Measurements from ENCODE around the gene SLC35F4. TPM values are rescaled to one million over a fixed set of nuclear protein-coding genes. Genes with fewer than 3 reads are reported as not detected.

SLC35F4 gene
- total RNA-seq, 4 donors from 2014 or later = not detected

DNA sequence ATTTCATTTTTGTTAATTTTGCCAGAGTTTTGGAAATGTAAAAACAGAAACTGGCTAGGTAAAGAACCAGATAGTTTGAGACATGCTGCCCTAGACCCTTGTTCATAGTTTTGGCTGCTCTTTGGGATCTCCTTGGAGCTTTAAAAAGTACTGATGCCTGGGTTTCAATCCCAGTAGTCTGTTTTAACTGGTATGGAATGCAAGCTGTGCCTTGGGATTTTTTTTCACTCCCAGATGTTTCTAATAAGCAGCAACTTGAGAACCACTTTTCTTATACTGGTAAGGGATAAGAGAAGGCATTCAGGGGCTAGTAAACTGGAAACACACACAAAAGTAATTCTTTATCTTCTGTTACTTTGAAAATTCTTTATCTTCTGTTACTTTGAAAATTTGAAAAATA lies 18.8 kb downstream of the SLC35F4 start:
- TF ChIP-seq, protein P1, sequence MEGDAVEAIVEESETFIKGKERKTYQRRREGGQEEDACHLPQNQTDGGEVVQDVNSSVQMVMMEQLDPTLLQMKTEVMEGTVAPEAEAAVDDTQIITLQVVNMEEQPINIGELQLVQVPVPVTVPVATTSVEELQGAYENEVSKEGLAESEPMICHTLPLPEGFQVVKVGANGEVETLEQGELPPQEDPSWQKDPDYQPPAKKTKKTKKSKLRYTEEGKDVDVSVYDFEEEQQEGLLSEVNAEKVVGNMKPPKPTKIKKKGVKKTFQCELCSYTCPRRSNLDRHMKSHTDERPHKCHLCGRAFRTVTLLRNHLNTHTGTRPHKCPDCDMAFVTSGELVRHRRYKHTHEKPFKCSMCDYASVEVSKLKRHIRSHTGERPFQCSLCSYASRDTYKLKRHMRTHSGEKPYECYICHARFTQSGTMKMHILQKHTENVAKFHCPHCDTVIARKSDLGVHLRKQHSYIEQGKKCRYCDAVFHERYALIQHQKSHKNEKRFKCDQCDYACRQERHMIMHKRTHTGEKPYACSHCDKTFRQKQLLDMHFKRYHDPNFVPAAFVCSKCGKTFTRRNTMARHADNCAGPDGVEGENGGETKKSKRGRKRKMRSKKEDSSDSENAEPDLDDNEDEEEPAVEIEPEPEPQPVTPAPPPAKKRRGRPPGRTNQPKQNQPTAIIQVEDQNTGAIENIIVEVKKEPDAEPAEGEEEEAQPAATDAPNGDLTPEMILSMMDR (IDR thresholded peaks at IDR 0.05 in 4 of 5, conservative IDR thresholded peaks at IDR 0.05 in 1 of 5) = no peak
- no peak for TF ChIP-seq POLR2A (IDR thresholded peaks at IDR 0.05)
- Histone ChIP-seq H3K27me3 (no peaks in the 10 kb centered on the region), H3K9me3 (no peaks in the 10 kb centered on the region), H3K27ac (no peak overlapping the region), H3K4me1 (no peaks in the 10 kb centered on the region), H3K36me3 (no peaks in the 10 kb centered on the region), H3K4me3 (no peak overlapping the region)
- ATAC-seq (no peak), DNase-seq (no peak)
- intact Hi-C loops (cut with DNase I; ENCODE audit: low total_unique reads) = no loop called here
- in situ Hi-C loops (cut with MboI; ENCODE audit: low sequenced_read_pairs in 4 of 4) = no loop called here

DNA sequence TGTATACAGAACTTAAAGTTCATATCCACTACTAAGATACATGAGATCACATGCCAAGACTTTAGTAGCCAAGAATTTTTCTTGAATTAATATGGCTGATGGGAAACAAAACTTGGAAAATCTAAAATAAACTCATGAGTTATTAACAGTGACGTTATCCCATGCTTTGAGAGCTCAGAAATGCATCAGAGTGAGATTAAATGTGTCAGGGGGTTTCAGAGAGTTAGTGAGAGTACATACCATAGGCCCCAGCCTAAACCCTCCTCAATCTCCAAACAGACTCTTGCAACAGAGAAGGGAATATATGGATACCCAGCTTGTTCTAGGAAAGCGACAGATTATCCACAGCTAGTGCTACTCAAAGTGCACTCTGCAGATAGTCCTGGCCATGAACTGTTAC lies 19.3 kb downstream of the SLC35F4 start:
- Histone ChIP-seq H3K36me3 (no peaks in the 10 kb centered on the region), H3K4me1 (no peaks in the 10 kb centered on the region), H3K27me3 (no peaks in the 10 kb centered on the region), H3K9me3 (no peaks in the 10 kb centered on the region), H3K27ac (no peak overlapping the region), H3K4me3 (no peak overlapping the region)
- TF ChIP-seq, protein P1 (IDR thresholded peaks at IDR 0.05 in 4 of 5, conservative IDR thresholded peaks at IDR 0.05 in 1 of 5) = no peak
- TF ChIP-seq POLR2A (IDR thresholded peaks at IDR 0.05) = no peak
- in situ Hi-C loops (cut with MboI; ENCODE audit: low sequenced_read_pairs in 4 of 4) (no loop called here), intact Hi-C loops (cut with DNase I; ENCODE audit: low total_unique reads) (no loop called here)
- DNase-seq = no peak
- ATAC-seq = no peak

DNA sequence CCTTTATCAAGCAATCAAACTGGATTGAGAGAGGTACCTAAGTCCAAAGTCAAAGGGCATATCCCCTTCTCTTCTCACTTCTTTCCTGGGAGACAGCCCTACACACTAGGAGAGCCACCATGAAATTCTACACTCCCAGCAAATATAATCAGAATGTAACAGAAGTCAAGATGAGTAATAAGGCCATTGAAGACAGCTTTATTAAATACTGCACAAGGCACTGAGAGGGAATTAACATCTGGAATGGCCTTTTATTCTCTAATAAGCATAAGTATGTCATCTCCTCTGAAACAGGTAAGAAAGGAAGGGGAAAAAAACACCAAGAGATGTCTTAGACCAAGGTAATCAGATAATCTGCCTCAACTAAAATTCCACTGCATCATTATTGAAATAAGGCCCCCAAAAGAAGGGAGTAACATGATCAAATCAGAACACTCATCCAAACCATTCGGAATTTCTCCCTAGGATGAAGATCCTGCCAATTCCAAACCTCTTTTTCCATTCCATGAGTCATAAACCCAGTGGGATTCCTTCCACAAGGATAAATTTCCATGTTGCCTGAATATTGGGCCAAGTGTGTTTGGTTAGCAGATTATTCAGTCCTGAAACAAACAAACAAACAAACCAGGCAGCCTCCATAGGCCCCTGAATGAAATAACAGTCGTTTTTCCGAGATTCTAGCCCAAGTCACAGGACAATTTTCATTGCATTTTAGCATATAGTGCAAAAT lies 19.9 kb downstream of the SLC35F4 start:
- intact Hi-C loops (cut with DNase I; ENCODE audit: low total_unique reads) (no loop called here), in situ Hi-C loops (cut with MboI; ENCODE audit: low sequenced_read_pairs in 4 of 4) (no loop called here)
- DNase-seq = no peak
- TF ChIP-seq POLR2A (IDR thresholded peaks at IDR 0.05) = no peak
- TF ChIP-seq, protein P1 (IDR thresholded peaks at IDR 0.05 in 4 of 5, conservative IDR thresholded peaks at IDR 0.05 in 1 of 5) = no peak
- H3K4me1 ChIP-seq = no peaks in the 10 kb centered on the region
- no peaks in the 10 kb centered on the region for H3K9me3 ChIP-seq
- ATAC-seq = peak in 1 of 2 donors; percentile 24
- no peaks in the 10 kb centered on the region for H3K36me3 ChIP-seq
- peak overlapping the region in 1 of 4 donors; percentile 18 for H3K27ac ChIP-seq
- no peaks in the 10 kb centered on the region for H3K27me3 ChIP-seq
- H3K4me3 ChIP-seq = no peak overlapping the region

DNA sequence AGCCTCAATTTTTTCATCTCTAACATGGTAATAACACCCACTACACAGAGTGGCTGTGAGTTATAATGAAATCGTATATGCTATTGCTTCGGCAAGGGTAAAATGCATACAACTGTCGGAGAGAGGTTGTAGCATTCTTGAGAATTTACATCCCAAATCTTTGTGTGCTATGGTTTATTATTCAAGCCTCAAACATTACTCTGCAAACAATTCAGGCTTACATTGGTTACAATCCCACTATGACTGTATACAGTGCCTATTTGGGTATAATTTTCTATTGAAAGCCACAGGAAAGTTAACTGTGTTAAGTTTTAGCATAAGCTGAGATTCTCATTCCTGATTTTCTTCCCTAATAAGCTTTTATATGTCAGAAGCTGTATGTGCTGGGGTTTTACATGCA lies 20.6 kb downstream of the SLC35F4 start:
- intact Hi-C loops (cut with DNase I; ENCODE audit: low total_unique reads) (no loop called here), in situ Hi-C loops (cut with MboI; ENCODE audit: low sequenced_read_pairs in 4 of 4) (no loop called here)
- DNase-seq (no peak), ATAC-seq (no peak)
- Histone ChIP-seq H3K27ac (no peak overlapping the region), H3K9me3 (no peaks in the 10 kb centered on the region), H3K36me3 (no peaks in the 10 kb centered on the region), H3K4me1 (no peaks in the 10 kb centered on the region), H3K4me3 (no peak overlapping the region), H3K27me3 (no peaks in the 10 kb centered on the region)
- TF ChIP-seq, protein P1 (IDR thresholded peaks at IDR 0.05 in 4 of 5, conservative IDR thresholded peaks at IDR 0.05 in 1 of 5) = no peak
- TF ChIP-seq POLR2A (IDR thresholded peaks at IDR 0.05) = no peak

DNA sequence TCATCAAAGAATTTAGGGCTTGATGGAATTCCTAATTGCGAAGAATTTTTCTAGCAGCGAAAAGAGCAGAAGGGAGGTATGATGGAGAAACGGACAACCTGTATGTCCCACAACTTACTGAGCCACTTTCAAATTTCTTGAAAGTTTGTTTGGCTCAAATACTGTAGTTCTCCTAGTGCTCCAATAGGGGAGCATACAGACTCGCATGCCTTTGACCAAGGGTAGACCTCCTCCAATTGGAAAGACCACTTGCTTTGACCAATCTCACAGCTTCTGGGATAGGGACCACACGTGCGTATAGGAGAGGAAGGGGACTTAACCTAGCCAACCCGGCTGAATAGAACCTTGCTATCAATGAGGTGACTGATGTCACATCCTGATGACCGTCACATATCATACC lies 28.6 kb downstream of the SLC35F4 start:
- H3K4me1 ChIP-seq = no peaks in the 10 kb centered on the region
- no peaks in the 10 kb centered on the region for H3K9me3 ChIP-seq
- H3K4me3 ChIP-seq = no peak overlapping the region
- TF ChIP-seq, protein P1 (IDR thresholded peaks at IDR 0.05 in 4 of 5, conservative IDR thresholded peaks at IDR 0.05 in 1 of 5) = no peak
- no peak for TF ChIP-seq POLR2A (IDR thresholded peaks at IDR 0.05)
- DNase-seq (no peak), ATAC-seq (no peak)
- intact Hi-C loops (cut with DNase I; ENCODE audit: low total_unique reads) (no loop called here), in situ Hi-C loops (cut with MboI; ENCODE audit: low sequenced_read_pairs in 4 of 4) (no loop called here)
- no peaks in the 10 kb centered on the region for H3K27me3 ChIP-seq
- no peaks in the 10 kb centered on the region for H3K36me3 ChIP-seq
- H3K27ac ChIP-seq = no peak overlapping the region
